NCI-H446 (cell line): Measurements from ENCODE around the gene THRB.

Experiments used
- DNase-seq, 2 experiments: peaks; one replicate each; lab custom pipeline; 2025; lab: John Stamatoyannopoulos, UW

The THRB gene

GRCh38 chr3:24377218-24377993 is 117.2 kb downstream of the THRB start:
- DNase-seq, result no peak

DNA sequence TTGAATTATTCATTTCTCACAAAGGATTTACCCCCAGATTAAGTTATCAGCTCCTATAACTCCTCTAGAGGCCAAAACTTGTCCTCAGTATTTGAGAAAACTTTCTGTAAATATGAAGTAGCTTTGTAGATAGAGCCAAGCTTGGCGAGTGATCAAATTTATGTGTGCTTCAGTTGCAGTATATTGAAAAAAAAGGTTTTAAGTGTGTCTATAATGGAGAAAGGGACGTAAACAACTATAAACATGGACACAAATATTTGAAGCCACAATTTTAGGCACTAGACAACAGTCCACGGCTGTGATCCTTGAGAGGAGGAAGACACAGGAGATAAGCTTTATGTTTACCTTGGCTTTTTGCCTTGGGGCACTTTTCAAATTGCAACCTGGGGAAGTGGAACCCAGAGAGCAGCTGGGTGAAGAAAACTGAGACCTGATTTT is 118.7 kb downstream of the THRB start:
- DNase-seq, result no peak

DNA sequence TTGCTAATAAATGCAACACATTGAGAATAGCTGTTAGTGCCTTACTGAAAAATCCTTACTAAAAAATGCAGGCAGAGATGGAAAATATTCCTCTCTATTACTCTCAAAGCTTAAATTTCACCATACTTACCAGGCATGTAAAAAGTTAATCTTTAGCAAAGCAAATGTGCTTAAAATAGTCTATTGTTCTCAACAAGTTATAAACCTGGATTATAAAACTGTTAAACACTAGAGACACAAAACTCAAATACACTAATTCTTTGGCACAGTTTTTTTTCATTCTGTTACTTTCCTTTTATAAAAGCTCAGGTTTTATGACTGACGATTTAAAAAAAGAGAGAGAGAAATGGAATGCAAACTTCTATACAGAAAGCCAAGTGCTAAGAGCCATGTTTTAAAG is 119.8 kb downstream of the THRB start:
- no peak for DNase-seq

DNA sequence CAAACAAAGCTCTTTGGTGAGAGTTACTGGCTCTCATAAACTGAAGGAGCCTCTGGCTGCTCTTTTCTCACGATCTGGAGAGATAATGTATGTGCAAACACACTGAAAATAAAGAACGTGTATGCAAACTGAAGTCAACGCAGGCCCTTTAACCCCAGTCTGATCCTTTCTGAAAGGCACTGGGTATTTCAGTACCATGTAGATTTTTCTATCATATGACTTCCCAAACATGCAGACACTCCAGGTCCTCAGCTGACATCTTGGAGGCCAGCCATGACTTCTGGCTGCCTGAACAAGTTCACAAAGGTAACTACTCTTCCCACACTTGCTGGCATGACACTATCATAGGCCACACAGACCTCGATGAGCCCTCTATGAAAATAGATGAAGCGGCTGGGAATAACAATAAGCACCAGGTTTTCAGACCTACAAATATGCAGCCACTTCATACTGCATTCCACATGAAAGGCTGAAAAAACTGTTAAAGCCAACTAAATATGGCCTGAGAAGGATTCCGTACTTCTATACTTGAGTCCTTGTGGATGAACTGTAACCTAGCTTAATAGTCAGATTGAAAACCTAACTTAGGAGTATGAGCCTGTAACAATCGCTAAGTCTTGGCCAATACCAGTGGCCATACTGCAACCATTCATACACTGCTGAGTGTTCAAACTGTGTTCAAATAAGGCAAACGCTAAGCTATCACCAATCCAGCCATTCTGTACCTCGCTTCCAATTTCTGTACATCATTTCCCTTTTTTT is 121.3 kb downstream of the THRB start:
- DNase-seq, result no peak

- no peak for DNase-seq
Observed at GRCh38 chr3:24372559-24373197, 122.0 kb downstream of the THRB start.

GRCh38 chr3:24370352-24371090 is 124.1 kb downstream of the THRB start:
- no peak for DNase-seq

- DNase-seq, result no peak
Observed at GRCh38 chr3:24368605-24369004, 126.0 kb downstream of the THRB start.

- DNase-seq, result no peak
Observed at GRCh38 chr3:24367664-24368264, 126.9 kb downstream of the THRB start.

GRCh38 chr3:24367216-24367615 is 127.4 kb downstream of the THRB start:
- DNase-seq, result no peak

DNA sequence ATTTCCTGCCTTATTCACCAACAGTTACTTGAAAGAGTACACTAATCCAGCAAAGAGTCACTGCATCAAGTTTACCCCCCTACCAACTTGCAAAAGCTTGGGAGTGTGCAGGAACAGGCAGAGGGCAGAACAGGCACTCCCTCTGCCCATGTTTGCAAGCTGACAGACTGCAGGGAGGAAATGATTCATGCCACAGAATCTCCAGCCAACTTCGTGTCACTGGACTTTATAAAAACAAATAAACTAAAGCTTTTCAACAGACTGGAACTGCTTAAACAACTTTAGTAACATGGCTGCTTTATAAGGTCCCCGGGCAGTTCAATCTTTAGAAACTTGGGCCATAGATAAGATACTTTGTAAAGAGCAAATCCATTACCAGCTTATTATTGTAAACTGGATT is 129.5 kb downstream of the THRB start:
- peak; percentile 15 to 41 for DNase-seq

DNA sequence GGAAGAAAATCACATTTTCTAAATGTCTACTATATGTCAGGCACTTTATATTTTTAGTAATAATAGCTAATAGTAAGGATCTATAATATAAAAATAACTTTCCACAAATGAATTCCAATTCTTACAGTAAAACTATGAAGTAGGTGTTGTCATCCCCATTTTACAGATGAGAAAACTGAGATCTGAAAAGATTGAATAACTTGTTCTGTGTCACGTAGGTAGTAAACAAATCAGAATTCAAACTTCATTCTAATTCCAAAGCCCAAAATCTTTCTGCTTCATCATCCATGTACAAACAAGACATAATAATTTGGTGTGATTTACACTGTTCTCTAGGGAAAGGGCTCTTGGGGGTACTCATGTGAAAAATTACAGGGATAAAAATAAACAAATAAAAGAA is 130.3 kb downstream of the THRB start:
- DNase-seq, result no peak

DNA sequence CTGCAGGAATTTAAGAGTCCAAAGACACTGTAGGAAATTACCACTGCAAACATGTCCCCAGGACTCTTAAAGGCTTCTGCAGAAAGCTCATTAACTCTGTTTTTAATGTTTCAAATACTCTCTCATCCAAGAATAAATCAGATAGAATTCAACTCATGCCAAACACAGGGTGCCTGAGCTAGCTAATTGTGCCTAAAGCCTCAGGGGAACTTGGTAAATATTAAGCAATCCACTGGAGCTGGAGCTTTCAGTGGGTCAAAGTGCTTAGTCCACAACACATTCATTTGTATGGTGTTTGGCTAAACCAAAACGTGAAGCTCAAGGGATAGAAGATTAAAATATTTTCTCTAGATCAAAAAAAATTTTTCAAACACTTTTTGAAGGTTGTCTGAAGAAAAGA is 131.4 kb downstream of the THRB start:
- DNase-seq, result peak; percentile 9 to 24

GRCh38 chr3:24361623-24362022 is 133.0 kb downstream of the THRB start:
- DNase-seq, result no peak

DNA sequence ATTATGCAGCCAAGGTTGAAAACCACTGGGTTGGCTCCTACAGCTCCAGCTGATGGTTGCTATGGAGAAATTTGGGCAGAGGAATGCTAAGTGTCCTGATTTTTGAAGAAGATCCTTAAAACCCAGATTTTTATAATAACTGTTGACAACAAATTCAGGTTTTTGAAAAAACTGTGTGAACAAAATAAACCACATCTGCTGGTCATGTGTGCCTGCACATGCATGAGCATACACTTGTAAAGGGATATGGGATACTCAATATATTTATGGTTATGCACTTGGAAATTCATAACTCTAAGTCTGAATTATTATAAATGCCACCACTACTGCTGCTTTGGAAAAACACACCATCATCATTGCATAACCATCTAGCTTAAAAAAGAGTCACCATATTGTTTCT is 133.7 kb downstream of the THRB start:
- no peak for DNase-seq

GRCh38 chr3:24359645-24360462 is 134.8 kb downstream of the THRB start:
- DNase-seq, result no peak

DNA sequence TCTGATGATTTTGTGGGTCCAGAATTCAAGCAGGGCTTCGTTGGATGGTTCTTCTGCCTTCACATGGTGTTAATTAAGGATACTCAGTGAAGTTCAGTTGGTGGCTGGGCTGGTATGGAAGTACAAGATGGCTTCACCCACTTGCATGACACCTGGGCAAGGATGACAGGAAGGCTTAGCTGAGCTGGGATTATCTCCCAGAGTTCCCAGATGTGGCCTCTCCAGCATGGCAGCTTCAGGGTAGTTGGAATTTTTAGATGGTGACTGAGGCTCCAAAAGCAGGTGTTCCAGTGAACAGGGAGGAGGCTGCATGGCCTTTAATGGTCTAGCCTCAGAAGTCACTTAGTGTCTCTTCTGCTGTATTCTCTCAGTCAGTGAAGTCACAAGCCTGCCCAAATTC is 135.5 kb downstream of the THRB start:
- no peak for DNase-seq

DNA sequence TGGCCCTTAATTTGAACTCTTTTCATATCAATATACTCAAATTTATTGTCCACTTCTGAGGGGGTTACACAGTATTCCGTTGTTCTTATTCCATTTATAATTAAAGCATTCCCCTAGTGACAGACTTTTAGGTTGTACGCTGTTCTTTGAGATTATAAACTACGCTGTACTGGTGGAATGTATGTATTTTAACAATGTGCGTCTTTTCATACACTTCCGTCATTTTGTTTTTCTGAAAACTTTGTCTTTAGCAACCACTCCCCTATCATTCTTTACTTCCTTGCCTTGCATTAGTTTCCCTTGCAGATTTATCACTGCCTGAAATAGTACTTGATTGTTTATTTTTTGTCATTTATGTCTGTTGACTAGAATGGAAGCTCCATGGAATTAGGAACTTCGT is 137.0 kb downstream of the THRB start:
- no peak for DNase-seq

DNA sequence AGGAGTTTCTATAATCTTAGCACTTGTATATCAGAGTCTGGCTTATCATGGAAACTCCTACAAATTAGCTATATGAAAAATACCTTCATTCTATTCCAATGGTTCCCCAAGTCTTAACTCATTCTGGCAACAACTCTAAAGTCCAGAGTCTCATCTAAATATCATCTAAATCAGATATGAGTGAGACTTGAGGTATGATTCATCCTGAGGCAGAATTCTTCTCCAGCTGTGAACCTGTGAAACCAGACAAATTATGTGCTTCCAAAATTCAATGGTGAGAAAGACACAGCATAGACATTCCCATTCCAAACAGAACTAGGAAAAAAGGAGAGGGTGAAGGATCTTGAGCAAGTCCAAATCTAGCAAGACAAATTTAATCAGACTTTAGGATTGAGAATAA is 138.8 kb downstream of the THRB start:
- DNase-seq, result no peak

GRCh38 chr3:24354230-24354629 is 140.4 kb downstream of the THRB start:
- DNase-seq, result no peak

DNA sequence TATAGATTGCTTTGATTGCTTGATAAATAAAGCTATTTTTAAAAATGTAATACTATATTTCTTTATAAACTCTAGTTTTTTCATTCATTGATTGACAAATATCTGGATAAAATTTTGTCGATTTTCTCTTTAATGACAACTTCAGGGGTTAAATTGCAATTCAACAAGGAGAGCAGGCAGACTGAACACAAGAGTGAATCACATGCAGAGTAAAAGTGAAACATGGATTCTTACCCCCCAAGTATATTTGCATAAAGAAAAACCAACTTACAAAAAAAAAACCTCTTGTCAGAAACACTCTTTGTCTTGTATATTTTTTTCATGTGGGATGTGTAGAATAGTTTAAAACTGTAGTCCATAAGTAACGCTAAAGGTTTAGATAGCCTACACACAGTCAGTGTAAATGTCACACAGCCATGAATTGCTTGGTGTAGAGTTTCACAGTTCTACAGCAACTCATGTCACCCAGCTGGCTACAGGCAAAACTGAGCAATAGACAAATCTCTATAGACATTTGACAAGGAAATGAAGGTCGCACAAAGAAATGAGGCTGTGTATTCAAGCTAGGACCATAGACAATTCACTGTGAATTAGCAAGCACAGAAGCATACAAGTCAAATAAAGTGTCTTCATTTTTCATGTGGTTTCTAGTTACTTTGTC is 141.6 kb downstream of the THRB start:
- no peak for DNase-seq
